HG03060 (cell line): Measurements from ENCODE around the gene ETNPPL.
"Not testable (repeated sequence)": the region's sequence is repeated elsewhere in the genome, so short reads cannot be mapped to it uniquely, and the experiment has no call there.

ENCODE experiments used
- ATAC-seq: cut with Tn5 transposase; IDR thresholded peaks from one replicate; pipeline ENCODE4 v1.9.1; 2021; ENCODE audit warnings: low read depth, moderate number of reproducible peaks; ENCODE audit not compliant: unreplicated experiment

ETNPPL gene

GRCh38 chr4:108763226-108763593, 357 bp upstream of the ETNPPL start:
- no peak for ATAC-seq

GRCh38 chr4:108758498-108758897, 4.4 kb downstream of the ETNPPL start:
- ATAC-seq: no peak

- ATAC-seq: no peak
Observed at GRCh38 chr4:108754327-108754726, 8.5 kb downstream of the ETNPPL start.

GRCh38 chr4:108751321-108751720, 11.5 kb downstream of the ETNPPL start:
- ATAC-seq: peak; percentile 65

GRCh38 chr4:108749119-108749518, 13.7 kb downstream of the ETNPPL start:
- ATAC-seq: no peak

GRCh38 chr4:108746511-108746910, 16.3 kb downstream of the ETNPPL start:
- no peak for ATAC-seq

GRCh38 chr4:108744307-108744706, 18.5 kb downstream of the ETNPPL start:
- no peak for ATAC-seq

GRCh38 chr4:108742451-108743420, 20.1 kb downstream of the ETNPPL start:
- ATAC-seq: no peak

- no peak for ATAC-seq
Observed at GRCh38 chr4:108738003-108738706, 24.7 kb downstream of the ETNPPL start.

GRCh38 chr4:108731006-108731405, 31.8 kb downstream of the ETNPPL start:
- ATAC-seq: no peak

- no peak for ATAC-seq
Observed at GRCh38 chr4:108730579-108730978, 32.3 kb downstream of the ETNPPL start.

GRCh38 chr4:108729731-108730130, 33.1 kb downstream of the ETNPPL start:
- ATAC-seq: no peak

- no peak for ATAC-seq
Observed at GRCh38 chr4:108725457-108725856, 37.4 kb downstream of the ETNPPL start.

- ATAC-seq: no peak
Observed at GRCh38 chr4:108717386-108717785, 45.5 kb downstream of the ETNPPL start.

GRCh38 chr4:108716340-108716739, 46.5 kb downstream of the ETNPPL start:
- no peak for ATAC-seq

GRCh38 chr4:108714880-108715279, 48.0 kb downstream of the ETNPPL start:
- ATAC-seq: no peak

- not testable (repeated sequence) for ATAC-seq
Observed at GRCh38 chr4:108710578-108710977, 52.3 kb downstream of the ETNPPL start.

GRCh38 chr4:108709722-108710121, 53.1 kb downstream of the ETNPPL start:
- ATAC-seq: no peak

- no peak for ATAC-seq
Observed at GRCh38 chr4:108709234-108709633, 53.6 kb downstream of the ETNPPL start.

GRCh38 chr4:108706289-108706688, 56.6 kb downstream of the ETNPPL start:
- ATAC-seq: no peak

- no peak for ATAC-seq
Observed at GRCh38 chr4:108703966-108704365, 58.9 kb downstream of the ETNPPL start.

GRCh38 chr4:108703370-108703769, 59.5 kb downstream of the ETNPPL start:
- no peak for ATAC-seq
